Gastroesophageal sphincter (tissue), 3 donors: ENCODE measurements around the gene VIL1.

Experiments
- POLR2A ChIP-seq, 2 donors: fragments of 450-650 bp; IDR thresholded peaks; one replicate each; pipeline ENCODE4 v1.6.1; 2017; ENCODE audit warnings: antibody characterized with exemption in 2 of 2, mild to moderate bottlenecking in 2 of 2, moderate library complexity in 1 of 2
- POLR2AphosphoS5 ChIP-seq: sonication (generic); formaldehyde crosslinking; IDR thresholded peaks from one replicate; pipeline ENCODE4 v1.6.1; 2017; ENCODE audit warnings: antibody characterized with exemption
- TF ChIP-seq, protein P1 (sequence below), 4 experiments: fragments of 200-600 bp in 2 of 4; fragments of 450-650 bp in 2 of 4; sonication (generic) in 1 of 4; IDR thresholded peaks; one replicate each; pipeline ENCODE4 v1.5.1; 2017 to 2019; ENCODE audit warnings: antibody characterized with exemption in 4 of 4, mild to moderate bottlenecking in 2 of 4, moderate library complexity in 2 of 4

DNA sequence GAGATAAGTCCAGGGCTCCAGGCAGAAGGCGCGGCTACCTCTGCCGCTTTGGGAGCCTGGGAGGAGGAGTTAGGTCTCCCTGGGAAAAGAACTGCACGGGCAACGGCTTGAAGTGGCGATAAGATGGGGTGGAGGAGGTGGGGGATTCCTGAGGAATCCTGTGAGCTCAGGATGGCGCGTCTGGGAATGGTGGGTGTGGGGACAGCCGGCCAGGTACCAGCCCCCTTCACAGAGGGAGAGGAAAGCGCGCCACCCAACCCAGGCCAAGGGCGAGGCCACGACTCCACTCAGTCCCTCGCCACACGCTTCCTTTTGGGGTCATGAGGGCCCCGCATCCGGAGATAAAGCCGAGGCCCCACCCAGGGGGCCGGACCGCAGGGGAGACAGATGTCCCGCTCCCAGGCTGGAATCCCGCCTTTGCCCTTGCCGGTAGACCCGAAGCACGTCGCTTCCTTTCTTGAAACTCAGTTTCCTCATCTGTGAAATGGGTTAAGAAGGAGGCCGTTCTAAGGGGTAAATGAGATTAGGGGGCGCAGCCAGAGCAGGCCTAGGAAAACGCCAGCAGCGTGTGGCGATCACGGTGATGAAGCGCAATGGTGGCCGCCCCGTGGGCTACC is 21.0 kb upstream of the VIL1 start:
- TF ChIP-seq, protein P1, sequence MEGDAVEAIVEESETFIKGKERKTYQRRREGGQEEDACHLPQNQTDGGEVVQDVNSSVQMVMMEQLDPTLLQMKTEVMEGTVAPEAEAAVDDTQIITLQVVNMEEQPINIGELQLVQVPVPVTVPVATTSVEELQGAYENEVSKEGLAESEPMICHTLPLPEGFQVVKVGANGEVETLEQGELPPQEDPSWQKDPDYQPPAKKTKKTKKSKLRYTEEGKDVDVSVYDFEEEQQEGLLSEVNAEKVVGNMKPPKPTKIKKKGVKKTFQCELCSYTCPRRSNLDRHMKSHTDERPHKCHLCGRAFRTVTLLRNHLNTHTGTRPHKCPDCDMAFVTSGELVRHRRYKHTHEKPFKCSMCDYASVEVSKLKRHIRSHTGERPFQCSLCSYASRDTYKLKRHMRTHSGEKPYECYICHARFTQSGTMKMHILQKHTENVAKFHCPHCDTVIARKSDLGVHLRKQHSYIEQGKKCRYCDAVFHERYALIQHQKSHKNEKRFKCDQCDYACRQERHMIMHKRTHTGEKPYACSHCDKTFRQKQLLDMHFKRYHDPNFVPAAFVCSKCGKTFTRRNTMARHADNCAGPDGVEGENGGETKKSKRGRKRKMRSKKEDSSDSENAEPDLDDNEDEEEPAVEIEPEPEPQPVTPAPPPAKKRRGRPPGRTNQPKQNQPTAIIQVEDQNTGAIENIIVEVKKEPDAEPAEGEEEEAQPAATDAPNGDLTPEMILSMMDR (IDR thresholded peaks at IDR 0.05), result no peak
- TF ChIP-seq POLR2AphosphoS5 (peak; percentile 47), POLR2A (IDR thresholded peaks at IDR 0.05) (peak; percentile 26 to 42)
